ENCODE data around the gene SNAP91.

DNA sequence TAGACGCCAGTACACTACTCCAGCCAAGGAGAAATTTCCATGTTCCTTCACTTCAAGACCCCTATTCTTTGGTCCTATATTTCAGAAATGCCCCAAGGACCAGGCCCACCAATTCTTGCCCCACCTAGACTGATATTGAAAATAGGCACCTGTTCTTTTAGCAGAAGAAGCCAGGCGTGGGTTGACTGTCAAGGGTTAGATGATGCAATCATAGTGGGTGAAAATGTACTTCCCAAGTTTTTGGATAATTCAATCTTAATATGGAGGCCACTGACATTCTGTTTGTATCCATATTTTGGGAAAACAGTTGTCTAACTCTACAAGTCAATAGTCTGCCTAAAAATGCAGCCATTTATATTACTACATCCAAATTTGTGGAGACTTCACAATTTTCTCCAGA lies 21.0 kb upstream of the SNAP91 start:
- TF ChIP-seq GATA2 (IDR thresholded peaks at IDR 0.05; ENCODE audit: insufficient read depth, insufficient read length, low read depth, low read length) = no peak
- TF ChIP-seq, protein P1, sequence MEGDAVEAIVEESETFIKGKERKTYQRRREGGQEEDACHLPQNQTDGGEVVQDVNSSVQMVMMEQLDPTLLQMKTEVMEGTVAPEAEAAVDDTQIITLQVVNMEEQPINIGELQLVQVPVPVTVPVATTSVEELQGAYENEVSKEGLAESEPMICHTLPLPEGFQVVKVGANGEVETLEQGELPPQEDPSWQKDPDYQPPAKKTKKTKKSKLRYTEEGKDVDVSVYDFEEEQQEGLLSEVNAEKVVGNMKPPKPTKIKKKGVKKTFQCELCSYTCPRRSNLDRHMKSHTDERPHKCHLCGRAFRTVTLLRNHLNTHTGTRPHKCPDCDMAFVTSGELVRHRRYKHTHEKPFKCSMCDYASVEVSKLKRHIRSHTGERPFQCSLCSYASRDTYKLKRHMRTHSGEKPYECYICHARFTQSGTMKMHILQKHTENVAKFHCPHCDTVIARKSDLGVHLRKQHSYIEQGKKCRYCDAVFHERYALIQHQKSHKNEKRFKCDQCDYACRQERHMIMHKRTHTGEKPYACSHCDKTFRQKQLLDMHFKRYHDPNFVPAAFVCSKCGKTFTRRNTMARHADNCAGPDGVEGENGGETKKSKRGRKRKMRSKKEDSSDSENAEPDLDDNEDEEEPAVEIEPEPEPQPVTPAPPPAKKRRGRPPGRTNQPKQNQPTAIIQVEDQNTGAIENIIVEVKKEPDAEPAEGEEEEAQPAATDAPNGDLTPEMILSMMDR (IDR thresholded peaks at IDR 0.05; ENCODE audit: extremely low read depth in 1 of 2, insufficient read depth in 1 of 2, low read depth in 1 of 2, low read length in 2 of 2) = no peak
- no peak for TF ChIP-seq POLR2AphosphoS5 (IDR thresholded peaks at IDR 0.05; ENCODE audit: insufficient read depth, low read depth, low read length)
